Activated CD4-positive, alpha-beta T cell treated with anti-CD3 and anti-CD28 coated beads, Interleukin-10, Interleukin-2, amounts not matched to agents 100 ng/mL and 50 ng/mL, durations not matched to agents 16 hours and 8 hours (primary cell): Measurements from ENCODE around the gene ATP2B2.

Source experiments
- DNase-seq: peaks from one replicate; pipeline ENCODE4 v3.0.0-alpha.2; 2020

Gene ATP2B2

DNA sequence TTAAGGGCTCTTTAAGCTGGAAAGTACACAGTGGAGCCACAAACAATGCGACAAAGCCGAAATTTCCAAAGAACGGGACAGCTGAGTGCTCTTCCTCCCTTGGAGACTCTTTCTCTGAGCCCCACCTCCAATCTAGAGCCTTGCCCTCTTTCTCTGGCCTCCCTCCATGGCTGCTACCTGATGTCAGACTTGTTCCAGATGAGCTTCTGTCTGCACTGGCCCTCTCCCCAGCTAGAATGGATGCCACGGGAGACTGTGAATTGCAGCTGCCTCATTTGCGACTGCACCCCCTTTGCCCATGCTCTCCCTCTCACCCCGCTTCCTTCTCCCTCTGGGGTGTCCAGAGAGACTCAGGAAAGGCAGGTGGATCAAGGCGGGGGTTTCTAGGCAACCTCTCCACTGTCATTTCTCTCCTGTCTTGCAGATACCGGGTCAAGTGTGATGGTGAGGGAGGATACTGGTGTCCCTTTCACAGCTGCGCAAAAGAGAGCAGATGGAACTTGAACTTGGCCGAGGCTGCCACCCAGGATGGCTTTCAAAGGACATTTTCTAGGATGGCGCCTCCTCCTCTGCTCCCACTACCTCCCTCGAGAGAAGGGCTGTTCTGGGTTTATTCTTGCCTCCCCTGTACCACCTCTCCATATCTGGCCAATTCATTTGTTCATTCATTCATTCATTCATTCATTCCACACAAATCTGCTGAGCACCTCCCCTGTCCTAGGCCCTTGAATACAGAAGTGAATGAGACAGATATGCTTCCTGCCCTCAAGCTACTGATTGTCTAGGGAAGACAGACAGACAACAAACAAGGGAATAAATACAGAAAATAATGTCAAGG is 12.8 kb downstream of the ATP2B2 start:
- DNase-seq = no peak

DNA sequence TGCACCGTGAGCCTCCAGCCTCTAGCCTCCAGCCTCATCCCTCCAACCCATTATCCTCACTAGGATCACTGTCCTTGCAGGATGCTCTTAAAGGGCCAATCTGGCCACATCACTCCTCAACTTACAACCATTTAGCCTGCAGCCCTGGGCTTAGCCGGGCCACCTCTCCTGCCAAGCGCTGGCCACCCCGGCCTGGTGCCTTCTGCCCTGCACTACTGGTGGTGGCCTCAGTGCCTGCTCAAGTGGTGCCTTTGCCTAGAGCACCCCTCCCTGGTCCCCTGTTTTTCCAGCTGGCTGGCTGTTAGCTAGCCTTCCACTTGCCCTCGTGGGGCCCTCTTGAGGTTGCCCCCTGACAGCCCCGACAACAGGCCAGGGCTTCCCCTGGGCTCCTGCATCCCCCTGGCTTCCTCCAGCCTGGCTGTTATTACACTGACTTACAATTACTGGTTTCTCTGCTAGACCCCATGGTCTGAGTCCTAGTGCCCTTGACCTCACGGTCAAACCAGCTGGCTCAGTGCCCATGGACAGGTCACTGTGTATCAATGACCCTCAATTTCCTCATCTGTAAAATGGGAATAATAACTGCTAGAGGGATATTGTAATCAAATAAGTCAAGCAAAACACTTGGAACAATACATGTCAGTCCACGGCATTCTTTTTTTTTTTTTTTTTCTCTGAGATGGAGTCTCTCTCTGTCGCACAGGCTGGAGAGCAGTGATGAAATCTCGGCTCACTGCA is 15.5 kb downstream of the ATP2B2 start:
- no peak for DNase-seq

DNA sequence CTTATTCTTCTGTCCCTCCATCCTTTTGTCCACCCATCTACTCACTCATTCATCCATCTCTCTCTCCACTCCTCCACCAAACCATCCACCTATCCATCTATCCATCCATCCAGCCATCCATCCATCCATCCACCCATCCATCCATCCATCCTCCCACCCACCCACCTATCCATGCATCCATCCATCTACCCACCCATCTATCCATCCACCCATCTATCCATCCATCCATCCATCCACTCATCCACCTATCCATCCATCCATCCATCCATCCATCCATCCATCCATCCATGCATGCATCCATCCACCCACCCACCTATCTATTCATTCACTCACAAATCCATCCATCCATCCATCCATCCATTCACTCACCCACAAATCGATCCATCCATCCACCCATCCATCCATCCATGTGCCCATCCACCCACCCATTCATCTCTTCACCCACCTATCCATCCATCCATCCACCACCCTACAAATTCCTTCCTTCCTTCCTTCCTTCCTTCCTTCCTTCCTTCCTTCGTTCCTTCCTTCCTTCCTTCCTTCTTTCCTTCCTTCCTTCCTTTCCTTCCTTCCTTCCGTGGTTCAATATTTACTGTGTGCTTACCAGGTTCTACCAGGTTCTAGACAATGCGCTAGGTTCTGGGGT is 17.3 kb downstream of the ATP2B2 start:
- no peak for DNase-seq

DNA sequence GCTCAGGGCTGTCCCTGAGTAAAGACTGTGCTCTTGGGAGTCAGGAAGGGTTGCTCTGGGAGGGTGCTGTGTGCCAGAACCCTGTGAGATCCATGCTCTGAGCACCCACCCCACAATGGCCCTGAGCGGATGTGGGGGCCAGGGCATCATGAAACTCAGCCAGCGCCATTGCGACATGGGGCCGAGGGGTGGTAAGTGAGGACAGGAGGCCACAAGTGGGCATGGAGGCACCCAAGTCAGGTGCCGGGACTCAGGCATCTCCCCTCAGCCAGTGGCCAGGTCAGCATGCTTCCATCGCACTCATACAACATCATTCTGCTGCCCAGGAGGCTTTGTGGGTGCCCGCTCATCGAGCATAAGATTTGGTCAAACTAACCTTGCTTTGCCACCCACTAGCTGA is 19.6 kb downstream of the ATP2B2 start:
- DNase-seq = no peak

DNA sequence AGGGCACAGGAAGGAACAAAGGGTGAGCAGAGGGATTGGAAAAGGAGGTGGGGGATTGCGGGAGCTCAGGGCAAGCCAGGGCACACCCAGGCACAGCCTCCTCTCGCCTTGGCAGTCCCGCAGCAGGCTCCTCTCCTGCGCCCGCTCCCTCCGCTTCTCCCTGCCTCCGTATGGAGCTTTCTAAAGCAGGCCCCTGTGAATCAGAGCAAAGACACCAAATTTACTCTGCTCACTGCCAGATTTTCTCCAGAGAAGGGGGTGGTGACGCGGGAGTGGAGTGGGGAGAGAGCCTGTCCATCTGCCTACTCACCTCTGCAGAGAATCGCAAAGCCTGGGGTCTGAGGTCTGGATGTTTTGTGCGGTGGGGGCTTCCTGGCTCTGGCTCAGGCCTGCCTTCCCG is 20.0 kb downstream of the ATP2B2 start:
- DNase-seq = no peak

DNA sequence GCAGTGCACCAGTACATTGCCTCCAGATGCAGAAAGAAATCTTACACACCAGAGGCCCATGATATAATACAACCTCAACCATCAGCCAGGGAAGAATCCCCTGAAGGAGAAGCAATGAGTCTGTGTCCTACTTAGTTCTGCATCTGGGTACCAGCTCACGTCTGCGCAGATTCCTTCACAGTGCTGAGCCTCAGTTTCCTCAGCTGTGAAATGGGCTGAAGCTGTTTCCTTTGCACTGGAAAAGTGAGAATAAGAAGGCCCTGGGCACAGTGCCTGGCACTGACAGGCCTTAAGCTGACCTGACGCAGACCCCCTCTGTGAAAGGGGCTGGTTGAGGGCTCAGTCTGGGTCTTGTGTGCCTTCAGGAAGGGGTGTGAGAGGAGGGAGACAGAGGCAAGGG is 20.7 kb downstream of the ATP2B2 start:
- DNase-seq = no peak

DNA sequence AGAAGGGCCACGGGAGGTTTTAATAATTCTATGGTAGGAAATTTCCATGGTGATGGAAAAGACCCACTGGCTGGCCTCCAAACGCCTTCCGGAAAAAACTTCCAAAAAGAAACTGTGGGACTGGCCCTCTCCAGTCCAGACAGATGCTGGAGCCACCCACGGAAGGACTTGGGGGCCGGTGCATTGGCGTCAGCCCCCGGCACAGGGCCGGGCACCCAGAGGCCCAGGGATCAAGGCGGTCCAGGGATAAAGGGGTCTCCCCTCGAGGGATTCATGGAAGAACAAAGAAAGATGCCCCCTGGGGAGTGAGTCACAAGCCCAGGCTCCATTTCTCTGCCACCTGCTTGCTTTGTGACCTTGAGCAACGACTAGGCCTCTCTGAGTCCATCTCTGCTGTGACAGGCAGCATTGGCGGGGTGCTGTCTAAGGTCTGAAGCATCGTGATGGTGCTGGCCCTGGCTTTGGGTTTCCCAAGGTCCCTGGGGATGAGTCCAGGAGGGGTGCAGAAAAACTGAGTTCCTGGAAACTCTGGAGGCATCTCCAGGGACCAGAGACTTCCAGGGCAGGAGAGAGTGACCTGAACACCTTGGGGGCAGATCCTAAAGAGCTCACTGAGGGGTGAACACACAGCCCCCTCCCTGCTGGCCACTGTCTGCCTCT is 21.6 kb downstream of the ATP2B2 start:
- DNase-seq = no peak

DNA sequence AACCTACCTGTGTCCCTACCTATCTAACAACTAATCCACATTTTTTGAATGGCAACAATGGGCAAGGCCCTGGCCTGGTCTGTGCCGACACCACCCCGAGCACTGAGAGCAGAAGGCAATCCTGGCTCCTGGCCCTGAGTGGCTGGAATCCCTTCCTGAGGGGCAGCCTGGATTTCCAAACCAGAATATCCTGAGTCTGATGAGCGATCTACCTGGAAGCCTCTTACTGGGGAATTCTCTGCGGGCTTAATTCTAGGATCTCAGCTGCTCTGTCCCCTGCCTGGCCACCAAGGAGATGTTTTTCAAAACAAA is 22.1 kb downstream of the ATP2B2 start:
- no peak for DNase-seq

DNA sequence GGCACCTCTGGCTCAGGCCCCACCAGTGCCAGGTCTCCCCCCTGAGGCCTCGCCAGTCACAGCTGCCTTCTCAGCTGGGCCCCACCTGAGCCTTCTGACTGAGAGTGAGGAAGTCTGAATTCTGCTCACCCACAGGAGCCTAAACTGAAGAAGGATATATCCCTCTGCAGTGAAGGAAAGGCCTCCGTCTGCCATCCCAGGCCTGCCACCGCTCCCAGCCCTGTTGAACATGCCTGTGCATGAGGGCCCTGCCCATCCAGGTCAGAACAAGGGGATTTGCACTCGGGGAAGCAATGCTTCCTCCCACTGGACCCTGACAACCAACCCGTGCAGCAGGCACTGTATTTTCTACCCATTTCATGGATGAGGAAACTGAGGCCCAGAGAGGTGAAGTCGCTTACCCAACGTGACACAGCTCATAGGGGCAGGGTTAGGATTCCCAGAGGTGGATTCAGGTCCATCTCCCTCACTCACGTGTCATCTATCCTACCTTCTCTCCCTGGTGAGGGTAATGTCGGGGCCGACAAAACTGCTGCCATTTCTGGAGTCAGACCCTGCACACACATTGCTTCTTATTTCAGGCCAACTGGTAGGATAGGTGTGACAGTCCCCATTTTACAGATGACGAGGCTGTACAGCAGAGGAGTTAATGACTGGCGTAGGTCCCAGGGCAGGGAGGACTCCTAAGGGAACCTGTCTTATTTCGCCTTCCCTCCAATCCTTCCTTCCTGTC is 22.6 kb downstream of the ATP2B2 start:
- no peak for DNase-seq

DNA sequence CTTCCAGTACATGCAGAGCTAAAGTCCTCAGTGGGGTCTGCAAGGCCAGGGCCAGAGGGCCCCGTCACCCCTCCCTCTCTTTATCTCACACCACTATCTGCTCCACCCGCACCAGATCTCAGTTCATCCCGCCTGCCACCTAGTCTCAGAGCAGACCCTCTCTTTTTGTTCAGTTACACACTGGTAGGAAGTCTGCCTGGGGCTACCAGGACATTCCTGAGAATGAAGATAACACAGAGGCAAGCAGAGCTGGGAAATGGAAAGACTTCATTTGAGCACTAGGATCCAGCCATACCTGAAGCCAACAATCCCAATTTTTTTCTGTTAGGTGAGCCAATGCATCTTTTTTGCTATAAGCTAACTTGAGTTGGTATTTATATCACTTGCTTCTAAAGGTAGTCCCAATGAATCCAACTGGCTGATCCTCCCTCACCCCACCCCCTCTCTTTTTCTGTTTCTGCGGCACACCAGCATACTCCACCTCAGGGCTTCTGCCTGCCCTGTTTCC is 24.5 kb downstream of the ATP2B2 start:
- DNase-seq = no peak

DNA sequence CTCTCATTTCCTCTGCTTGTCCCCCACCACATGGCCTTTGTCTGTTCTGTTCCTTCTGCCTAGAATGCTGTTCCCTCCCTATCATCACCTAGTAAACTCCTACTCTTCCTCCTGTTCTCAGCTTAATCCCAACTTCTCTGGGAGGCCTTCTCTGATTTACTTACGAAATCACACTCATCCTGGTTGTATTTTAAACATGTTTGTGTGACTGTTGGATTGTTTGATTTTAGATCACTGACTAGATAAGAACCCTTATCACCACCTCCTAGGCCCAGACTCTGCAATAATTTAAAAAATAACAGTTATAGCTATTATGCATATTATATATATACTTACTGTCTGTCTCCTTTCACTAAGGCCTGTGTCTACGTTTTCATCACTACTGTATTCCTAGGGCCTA is 26.1 kb downstream of the ATP2B2 start:
- no peak for DNase-seq

DNA sequence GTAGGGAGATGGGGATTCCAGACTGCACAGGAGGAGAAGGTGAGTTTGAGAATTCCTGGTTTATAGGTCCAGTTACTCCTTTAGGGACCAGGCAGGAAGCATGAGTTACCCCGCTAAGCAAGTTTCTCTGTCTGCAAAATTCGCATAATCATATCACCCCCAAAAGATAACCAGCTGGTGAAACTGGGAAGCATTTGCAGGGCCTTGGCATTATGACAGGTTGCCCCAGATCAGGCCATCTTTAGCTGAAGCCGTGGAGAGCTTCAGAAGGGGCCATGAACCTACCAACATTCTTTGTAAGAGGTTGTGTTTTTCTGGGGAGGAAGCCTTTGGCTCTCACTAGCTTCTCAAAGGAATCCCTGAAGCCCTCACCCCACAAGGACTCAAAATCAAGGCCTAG is 29.4 kb downstream of the ATP2B2 start:
- DNase-seq = no peak

DNA sequence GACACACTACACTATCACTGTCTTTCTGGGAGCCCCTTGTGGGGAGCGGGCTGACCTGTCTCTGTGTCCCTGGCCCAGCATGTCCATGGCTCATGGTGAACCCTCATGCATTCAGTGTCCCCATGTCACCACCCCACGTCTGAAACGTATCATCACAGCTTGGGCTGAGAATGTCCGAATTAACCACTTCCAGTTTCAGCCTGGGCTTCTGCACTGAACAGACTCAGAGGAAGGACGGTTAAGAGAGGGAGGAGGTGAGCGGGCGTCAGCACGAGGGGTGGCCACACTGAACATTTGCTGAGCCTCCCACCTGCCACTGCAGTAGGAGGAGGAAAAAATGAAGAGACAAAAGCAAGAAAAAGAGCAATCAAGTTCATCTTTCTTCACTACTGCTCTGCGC is 30.5 kb downstream of the ATP2B2 start:
- DNase-seq = no peak

DNA sequence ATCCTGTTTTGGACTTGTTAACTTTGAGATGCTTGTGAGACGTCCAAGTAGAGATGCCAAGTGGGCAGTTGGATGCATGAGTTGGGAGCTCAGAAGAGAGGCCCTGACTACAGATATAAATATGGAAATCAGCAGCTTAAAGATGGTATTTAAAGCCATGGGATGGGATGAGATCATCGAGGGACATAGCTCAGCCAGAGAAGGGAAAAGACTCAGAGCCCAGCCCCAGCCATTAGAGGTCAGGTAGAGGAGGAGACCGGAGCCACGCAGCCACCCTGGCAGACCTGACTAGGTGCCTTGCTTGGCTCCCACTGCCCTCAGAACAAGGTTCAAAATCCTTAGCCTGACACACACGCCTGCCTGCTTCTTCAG is 31.1 kb downstream of the ATP2B2 start:
- no peak for DNase-seq

DNA sequence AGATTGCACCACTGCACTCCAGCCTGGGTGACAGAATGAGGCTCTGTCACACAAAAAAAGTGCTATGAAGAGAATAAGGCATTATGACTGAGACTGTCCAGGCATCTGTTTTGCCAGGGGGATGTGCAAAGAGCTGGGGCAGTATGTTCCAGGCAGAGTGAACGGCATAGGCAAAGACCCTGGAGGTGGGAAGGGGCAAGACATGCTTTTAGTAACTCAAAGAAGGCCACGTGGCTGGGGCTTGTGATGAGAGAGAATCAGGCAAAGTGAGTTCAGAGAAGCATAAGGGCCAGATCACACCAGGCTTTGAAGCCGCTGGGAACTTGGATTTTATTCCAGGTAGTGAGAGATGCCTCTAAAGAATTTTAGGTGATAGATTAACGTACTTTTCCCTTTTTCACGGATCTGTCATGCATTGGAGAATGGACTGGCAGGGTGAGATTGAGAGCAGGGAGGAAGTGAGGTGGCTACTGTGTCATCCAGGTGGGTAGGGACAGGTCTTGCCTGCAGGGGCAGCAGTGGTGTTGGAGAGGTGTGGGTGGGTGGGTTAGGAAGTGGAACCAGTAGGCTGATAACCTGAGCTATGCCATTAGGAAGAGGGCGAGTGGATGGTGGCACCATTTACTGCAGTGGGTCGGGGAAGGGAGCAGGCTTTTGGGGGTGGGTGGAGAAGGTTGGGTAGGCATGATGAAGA is 31.7 kb downstream of the ATP2B2 start:
- DNase-seq = no peak

DNA sequence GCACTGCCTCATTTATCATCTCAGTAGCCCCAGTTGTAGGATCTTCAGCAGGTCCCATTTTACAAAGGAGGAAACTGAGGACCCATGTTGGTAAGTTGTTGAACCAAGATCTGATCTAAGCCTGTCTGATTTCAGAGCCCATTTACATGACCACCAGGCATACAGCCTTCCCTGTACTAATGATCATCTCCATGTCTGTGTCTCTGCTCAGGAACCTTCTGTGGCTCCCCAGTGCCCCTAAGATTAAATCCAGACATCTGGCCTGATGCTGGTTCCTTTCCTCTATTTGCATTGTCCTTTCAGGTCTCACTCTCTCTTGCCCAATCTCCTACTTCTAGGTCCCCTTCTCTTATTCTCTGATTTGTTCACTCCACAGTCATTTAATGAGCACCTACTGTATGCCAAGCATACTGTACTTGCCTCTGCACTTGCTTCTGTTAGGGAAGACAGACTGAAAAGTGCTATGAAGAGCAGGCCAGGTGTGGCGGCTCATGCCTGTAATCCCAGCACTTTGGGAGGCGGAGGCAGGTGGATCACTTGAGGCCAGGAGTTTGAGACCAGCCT is 32.4 kb downstream of the ATP2B2 start:
- no peak for DNase-seq

DNA sequence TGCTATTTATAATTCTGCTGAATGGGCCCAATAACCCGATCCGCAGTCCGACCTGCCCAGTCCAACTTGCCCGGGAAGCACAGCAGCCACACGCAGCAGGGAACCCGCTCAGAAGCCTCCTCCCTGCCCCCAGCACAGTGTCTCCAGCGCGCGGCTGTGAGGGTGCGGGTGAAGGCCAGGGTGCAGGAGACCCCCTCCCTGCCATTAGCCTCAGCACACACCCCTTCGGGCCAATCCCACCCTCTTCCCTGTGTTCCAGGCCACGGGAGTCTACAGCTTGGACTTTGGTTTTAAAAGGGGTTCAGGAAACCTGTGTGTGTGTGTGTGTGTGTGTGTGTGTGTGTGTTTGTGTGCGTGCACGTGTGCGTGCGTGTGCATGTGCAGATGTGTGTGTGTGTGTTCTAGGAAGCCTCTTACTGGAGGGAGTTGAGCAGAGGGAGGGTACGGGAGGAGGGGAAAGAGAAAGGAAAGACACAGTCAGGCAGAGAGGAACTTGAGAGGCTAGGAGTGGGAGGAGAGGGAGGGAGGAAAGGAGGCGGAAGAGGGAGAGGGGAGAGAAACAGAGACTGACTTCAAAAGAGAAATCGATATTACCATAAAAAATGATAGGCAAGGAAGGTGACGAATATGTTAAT is 34.2 kb downstream of the ATP2B2 start:
- DNase-seq = no peak

DNA sequence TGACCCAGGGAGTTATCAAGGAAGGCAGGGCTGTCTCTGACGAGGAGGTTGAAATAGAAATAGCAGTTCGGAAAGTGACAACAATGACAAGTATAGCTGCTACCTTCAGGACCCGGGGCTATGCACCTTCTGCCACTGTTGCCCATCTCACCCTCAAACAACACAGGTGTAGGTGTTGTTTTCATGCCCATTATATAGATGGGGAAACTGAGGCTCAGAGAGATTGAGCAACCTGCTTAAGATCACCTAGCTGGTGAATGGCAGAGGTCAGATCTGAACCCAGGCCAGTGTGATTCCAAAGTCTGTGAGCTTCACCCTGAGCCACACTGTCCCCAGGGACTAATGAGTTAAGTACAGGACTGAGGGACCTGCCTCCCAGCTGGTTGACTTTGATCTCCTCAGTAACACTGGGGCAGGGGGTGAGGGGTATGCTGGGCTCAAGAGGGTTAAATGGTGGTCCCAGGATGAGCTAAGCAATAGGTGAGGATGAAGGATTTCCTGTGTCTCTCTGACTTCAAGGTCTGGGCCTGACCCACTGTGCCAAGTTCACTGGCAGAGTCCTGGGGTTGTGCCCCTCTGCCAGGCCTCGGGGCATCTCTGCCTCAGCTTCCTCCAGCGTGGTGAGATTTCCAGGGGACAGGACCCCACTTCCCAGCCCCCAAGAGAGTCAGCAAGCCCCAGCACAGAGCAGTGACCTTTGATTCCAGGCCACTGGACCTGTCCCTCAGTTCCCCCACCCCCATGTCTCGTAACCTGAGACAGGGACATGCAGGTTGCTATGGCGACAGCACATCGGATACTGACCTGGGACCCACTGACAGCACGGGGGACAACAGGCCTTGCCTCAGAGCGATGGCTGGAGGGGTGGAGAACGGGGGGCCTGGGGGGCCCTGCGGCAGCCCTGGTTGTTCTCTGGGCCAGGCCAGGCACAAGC is 35.0 kb downstream of the ATP2B2 start:
- no peak for DNase-seq

DNA sequence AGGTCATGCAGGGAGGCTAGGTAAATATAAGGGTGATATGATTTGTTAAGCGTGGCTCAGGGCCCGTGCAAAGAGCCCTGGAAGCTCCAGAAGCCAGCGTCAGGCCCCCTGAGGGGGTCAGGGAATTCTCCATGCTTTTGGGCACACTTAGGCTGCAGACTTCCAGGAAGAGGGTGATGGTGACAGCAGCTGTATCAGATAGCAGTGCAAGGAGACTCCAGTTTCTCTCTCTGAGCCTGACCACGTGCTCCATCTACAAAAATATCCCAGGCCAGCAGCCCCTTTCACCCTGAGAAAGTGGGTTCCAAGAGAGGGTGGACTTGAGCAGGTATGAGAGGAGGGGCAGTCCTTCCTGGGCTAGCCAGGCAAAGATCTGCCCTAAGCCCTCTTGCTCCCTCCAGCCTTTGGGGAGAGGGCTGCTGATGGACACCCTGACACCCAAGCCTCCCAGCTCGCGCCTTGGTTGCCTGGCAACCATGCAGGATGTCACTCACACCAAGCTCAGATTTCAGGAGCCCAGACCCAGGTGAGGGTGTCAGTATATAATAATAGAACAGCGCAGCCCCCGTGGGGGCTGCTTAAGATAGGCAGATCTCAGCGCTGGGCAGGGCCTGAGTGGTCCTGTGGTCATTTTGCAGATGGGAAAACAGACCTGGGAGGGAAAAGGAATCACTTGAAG is 35.8 kb downstream of the ATP2B2 start:
- no peak for DNase-seq
